HG03135 (cell line): ENCODE results near the gene ZNF486.
"Not testable (repeated sequence)": the region's sequence is repeated elsewhere in the genome, so short reads cannot be mapped to it uniquely, and the experiment has no call there.

Experiments used
- ATAC-seq: cut with Tn5 transposase; IDR thresholded peaks from one replicate; pipeline ENCODE4 v1.9.1; 2021; ENCODE audit warnings: mild to moderate bottlenecking, moderate library complexity; ENCODE audit not compliant: unreplicated experiment

Gene ZNF486

DNA sequence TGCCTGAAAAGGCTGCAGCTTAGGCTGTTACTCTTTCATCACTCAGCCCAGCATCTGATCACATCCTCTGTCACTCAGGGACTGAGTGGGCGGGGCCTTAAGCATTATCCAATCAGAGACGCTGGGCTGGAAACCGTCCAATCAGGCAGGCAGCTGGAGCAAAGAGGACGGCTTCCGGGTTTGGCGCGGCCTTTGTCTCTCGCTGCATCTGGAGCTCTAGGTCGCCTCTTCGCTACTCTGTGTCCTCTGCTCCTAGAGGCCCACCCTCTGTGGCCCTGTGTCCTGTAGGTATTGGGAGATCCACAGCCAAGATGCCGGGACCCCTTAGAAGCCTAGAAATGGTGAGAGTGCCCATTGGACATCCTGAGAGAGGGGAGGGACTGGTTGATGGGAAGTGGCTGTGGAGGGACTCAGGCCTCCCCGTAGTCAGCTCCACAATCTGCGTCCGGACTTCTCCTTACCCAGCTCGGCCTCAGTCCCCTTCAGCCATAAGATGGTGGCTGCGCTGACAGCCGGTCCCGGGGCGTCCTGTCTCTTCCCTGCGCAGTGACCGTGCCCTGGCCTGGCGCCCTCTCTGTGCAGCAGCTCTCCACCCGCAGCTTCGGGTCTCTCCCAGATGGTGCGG lies at the start of gene ZNF486:
Gene ZNF486 (plus strand): TSS at position 195 of the 625 bp plus-strand sequence. CDS start 117 bp downstream, at position 312.
- peak; percentile 96 for ATAC-seq

DNA sequence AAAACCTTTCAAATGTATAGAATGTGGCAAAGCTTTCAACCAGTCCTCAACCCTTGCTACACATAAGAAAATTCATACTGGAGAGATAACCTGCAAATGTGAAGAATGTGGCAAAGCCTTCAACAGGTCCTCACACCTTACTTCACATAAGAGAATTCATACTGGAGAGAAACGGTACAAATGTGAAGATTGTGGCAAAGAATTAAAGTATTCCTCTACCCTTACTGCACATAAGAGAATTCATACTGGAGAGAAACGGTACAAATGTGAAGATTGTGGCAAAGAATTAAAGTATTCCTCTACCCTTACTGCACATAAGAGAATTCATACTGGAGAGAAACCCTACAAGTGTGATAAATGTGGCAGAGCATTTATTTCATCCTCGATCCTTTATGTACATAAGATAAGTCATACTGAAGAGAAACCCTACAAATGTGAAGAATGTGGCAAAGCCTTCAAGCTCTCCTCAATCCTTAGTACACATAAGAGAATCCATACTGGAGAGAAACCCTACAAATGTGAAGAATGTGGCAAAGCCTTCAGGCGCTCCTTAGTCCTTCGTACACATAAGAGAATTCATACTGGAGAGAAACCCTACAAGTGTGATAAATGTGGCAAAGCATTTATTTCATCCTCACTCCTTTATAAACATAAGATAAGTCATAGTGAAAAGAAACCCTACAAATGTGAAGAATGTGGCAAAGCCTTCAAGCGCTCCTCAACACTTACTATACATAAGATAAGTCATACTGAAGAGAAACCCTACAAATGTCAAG lies 48.8 kb upstream of the ZNF486 start:
- ATAC-seq, result not testable (repeated sequence)

DNA sequence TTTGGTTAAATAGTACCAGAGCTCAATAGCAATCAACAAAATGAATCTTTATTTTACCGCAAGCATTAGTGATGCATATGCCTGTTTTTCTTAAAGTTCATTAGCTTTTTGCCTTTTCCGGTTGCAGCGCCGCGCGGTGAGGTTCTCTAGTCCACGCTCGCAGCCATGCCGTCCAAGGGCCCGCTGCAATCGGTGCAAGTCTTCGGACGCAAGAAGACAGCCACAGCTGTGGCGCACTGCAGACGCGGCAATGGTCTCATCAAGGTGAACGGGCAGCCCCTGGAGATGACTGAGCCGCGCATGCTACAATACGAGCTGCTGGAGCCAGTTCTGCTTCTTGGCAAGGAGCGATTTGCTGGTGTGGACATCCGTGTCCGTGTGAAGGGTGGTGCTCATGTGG lies 42.1 kb upstream of the ZNF486 start:
- no peak for ATAC-seq

DNA sequence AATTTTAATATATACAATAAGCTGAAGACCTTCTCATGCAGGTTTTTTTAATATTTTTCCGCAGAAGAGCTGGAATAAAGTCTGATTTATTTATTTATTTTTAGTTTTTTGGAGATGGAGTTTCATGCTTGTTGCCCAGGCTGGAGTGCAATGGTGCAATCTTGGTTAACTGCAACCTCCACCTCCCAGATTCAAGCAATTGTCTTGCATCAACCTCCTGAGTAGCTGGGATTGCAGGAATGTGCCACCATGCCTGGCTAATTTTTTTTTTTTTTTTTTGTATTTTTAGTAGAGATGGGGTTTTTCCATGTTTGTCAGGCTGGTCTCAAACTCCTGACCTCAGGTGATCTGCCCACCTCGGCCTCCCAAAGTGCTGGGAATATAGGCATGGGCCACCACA lies 34.1 kb upstream of the ZNF486 start:
- not testable (repeated sequence) for ATAC-seq

DNA sequence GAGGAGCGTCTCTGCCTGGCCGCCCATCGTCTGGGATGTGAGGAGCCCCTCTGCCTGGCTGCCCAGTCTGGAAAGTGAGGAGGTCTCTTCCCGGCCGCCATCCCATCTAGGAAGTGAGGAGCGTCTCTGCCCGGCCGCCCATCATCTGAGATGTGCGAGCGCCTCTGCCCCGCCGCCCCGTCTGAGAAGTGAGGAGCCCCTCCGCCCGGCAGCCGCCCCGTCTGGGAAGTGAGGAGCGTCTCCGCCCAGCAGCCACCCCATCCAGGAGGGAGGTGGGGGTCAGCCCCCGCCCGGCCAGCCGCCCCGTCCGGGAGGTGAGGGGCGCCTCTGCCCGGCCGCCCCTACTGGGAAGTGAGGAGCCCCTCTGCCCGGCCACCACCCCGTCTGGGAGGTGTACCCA lies 29.3 kb upstream of the ZNF486 start:
- ATAC-seq, result not testable (repeated sequence)

DNA sequence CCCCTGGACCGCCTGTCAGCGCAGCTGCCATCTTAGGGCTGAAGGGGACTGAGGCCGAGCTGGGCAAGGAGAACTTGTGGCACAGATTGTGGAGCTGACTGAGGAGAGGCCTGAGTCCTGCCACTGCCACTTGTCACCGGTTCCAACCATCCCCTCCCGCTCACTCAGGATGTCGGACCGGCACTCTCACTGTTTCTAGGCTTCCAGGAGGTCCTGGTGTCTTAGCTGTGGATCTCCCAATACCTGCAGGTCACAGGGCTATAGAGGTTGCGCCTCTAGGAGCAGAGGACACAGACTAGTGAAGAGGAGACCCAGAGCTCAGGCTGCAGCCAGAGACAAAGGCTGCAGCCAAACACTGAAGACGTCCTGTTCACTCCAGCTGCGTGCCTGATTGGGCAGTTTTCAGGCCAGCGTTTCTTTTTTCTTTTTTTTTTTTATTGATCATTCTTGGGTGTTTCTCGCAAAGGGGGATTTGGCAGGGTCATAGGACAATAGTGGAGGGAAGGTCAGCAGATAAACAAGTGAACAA lies 15.3 kb upstream of the ZNF486 start:
- no peak for ATAC-seq

DNA sequence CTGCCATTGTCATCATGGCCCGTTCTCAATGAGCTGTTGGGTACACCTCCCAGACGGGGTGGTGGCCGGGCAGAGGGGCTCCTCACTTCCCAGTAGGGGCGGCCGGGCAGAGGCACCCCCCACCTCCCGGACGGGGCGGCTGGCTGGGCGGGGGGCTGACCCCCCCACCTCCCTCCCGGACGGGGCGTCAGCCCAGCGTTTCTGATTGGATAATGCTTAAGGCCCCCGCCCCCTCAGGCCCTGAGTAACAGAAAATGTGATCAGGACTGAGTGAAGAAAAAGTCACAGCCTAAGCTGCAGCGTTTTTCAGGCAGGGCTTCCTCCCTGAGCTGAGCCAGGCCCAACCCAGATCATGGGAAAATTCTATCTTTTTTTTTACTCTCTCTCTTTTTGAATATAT lies 14.5 kb upstream of the ZNF486 start:
- ATAC-seq, result not testable (repeated sequence)

DNA sequence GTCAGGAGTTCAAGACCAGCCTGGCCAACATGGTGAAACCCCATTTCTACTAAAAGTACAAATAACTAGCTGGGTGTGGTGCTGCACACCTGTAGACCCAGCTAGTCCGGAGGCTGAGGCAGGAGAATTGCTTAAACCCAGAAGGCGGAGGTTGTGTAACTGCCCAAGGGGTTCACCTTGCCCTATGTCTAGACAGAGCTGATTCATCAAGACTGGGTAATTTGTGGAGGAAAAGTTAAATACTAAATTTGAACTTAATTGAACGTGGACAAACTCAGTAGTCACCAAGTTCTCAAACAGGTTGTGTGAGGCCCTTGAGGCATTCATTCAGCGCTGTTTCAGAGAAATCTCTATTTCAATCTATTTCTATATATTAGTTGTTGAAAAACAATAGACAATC lies 13.7 kb upstream of the ZNF486 start:
- ATAC-seq, result no peak

DNA sequence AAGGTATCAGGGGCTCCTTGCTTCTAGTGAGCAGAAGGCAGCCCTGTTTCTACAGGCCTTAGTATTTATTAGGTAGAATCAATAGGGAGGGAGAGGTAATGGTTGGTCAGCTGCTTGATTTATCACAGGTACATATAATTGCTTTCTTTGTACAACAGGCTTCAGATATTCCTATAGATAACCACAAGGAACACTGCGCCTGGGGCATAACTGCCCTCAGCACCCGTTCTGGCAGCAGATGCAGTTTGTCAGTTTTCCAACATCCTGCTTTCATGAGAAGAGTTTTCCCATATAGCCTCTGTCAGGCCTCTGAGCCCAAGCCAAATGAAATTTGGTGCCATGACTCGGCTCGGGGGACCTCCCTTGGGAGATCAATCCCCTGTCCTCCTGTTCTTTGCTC lies 12.4 kb upstream of the ZNF486 start:
- no peak for ATAC-seq

DNA sequence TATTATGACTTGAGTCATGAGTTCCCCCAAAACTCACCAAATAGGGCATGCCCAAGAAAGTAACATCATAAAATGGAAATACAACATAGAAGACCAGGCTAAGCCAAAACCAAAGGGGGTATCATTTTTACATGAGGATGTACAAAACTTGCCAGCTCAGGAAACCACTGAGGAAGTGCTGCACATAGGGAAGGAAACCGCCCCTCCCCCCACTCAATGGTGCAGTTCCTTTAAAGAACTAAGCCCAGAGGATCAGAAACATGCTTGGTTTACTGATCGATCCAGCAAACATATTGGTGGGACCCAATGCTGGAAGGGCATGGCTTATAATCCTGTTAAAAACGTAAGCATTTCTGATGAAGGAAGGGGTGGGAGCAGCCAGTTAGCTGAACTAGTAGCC lies 4.2 kb upstream of the ZNF486 start:
- ATAC-seq, result no peak

DNA sequence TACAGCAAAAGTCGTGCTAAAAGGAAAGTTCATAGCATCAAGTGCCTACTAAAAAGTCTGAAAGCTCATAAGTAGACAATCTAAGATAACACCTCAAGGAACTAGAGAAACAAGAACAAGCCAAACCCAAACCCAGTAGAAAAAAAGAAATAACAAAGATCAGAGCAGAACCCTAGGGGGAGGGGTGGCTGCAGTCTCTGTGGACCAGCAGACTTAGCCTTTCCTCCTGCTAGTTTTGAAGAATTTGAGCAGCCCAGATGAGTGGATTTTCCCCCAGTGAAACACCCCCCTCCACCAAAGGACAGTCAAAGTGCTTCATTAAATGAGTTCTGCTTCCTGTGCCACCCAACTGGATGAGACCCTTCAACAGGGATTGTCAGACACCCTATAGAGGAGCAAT lies 2.6 kb upstream of the ZNF486 start:
- no peak for ATAC-seq

DNA sequence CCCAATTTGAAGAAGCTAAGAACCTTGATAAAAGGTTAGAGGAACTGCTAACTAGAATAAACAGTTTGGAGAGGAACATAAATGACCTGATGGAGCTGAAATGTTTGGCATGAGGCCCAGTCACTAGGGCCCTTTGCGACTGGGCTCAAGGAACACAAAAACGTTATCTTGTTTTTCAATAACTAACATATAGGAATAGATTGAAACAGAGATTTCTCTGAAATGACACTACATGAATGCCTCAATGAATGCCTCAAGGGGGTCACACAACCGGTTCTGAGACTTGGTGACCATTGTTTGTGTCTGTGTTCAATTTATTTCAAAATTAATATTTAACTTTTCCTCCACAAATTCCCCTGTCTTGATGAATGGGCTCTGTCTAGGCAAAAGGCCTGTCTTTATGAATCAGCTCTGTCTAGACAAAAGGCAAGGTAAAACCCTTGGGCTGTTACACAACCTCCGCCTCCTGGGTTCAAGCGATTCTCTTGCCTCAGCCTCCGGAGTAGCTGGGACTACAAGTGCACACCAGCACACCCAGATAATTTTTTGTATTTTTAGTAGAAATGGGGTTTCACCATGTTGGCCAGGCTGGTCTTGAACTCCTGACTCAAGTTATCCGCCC lies 932 bp upstream of the ZNF486 start:
- no peak for ATAC-seq

DNA sequence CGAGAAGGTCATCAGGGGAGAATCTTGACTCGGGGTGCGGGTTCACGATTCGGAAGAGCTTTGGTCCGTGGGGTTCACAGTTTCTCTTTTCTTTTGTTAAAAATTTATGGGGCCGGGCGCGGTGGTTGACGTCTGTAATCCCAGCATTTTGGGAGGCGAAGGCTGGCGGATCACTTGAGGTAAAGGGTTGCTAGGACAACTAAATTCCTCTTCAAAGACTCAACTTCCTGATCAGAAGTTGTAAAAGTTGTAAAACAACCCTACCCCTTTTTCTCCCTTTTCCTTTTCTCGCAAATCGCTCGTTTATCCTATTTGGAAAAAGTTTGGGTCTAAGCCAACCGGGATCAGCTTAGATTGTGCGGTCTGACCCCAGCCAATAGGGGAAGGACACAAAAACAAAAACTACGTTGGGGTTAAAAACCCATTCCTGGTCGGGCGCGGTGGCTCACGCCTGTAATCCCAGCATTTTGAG lies 673 bp downstream of the ZNF486 start:
- no peak for ATAC-seq

DNA sequence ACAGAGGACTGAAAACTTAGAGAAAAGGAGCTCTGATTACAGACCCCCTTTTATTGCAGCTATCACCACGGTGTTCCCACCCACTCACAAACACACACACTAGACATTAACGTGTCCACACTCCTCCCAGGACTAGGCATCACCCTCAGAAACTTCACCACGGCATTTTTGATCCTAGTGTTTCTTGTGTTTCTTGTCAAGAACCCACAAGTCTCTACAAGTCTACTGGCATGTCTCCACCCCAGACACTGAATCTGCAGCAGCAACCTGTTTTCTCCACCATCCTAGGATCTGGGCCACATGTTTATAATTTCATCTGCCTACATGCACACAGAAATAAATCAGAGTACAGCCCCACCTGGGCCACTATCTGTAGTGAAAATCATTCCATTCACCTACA lies 4.3 kb downstream of the ZNF486 start:
- no peak for ATAC-seq

DNA sequence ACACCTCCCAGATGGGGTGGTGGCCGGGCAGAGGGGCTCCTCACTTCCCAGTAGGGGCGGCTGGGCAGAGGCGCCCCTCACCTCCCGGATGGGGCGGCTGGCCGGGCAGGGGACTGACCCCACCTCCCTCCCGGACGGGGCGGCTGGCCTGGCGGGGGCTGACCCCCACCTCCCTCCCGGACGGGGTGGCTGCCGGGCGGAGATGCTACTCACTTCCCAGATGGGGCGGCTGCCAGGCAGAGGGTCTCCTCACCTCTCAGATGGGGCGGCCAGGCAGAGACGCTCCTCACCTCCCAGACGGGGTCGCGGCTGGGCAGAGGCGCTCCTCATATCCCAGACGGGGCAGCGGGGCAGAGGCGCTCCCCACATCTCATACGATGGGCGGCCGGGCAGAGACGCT lies 8.8 kb downstream of the ZNF486 start:
- ATAC-seq, result not testable (repeated sequence)

DNA sequence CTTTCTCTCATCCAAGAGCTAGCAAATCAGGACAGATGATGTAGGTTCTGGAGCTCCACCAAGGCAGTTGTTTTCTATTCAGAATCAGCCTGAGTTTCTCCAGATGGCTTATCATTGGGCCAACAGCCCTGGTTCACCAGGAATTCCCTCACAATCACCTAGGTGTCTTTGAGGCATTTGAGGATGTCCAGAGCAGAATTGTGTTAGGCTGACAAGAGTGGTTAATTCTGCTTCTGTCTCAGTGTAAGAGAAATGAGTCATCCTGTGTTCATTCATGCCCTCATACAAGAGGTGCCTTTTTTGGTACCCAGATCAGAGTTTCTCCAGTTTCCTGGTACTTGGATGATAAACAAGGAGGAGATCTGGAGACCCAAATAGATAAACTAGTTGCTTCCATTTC lies 12.9 kb downstream of the ZNF486 start:
- ATAC-seq, result not testable (repeated sequence)

DNA sequence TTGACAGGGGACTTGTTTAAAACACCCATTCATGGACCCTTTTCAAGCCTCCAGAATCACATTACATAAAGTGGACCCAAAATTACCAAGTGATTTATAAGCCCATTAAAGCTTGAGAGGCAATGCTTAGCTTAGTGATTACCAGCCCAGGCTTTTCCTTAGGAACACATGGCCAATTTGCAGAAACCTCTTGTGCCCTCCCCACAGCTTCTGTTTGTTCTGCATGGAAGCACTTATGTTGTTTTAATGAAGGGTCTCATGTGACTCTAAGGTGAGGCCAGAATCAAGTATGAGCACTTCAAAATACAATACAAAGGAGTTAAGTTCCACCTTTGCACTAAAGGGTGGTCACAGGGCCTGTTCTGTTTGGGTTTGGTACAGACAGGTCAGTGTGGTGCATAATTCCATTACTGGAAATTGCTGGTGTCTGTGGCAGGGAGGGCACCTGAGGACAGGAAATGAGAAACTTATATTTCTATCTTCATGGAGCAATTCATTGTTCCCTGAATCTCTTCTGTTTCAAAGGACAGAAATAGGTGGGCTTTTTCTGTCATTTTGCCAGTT lies 15.3 kb downstream of the ZNF486 start:
- ATAC-seq, result no peak

DNA sequence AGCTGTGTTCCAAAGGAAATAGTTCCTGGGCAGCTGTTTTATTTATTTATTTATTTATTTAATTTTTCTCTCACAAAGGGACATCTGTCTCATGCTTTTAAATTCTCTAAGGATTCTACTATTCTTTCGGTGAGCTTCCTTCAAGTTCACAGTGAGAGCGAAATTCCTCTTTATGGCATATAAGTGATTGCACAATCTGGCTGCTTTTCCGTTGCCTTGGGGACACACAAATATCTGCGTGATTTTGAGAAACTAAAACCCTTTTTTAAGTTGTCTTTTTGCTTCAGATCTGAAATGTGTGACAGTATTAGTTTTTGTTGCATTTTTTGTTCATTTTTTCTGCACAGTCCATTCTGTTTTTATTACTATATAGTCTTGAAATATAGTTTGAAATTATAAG lies 19.2 kb downstream of the ZNF486 start:
- no peak for ATAC-seq

DNA sequence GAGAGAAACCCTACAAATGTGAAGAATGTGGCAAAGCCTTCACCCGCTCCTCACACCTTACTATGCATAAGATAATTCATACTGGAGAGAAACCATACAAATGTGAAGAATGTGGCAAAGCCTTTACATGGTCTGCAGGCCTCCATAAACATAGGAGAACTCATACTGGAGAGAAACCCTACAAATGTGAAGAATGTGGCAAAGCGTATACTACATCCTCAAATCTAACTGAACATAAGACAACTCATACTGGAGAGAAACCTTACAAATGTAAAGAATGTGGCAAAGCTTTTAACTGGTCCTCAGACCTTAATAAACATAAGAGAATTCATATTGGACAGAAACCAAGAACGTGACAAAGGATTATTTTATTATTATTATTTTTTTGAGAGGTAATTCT lies 30.7 kb downstream of the ZNF486 start:
- ATAC-seq, result no peak

DNA sequence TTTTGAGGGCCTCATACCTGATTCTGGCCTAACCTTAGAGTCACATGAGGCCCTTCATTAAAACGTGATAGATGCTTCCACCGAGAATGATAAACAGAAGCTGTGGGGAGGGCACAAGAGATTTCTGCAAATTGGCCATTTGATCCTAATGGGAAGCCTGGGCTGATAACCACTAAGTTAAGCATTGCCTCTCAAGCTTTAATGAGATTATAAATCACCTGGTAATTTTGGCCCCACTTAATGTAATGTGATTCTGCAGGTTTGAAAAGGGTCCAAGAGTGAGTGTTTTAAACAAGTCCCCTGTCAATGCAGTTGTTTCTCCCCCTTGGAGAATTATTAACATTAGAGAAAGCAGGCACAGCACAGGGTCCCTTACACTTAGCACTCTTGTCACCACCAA lies 42.0 kb downstream of the ZNF486 start:
- no peak for ATAC-seq

DNA sequence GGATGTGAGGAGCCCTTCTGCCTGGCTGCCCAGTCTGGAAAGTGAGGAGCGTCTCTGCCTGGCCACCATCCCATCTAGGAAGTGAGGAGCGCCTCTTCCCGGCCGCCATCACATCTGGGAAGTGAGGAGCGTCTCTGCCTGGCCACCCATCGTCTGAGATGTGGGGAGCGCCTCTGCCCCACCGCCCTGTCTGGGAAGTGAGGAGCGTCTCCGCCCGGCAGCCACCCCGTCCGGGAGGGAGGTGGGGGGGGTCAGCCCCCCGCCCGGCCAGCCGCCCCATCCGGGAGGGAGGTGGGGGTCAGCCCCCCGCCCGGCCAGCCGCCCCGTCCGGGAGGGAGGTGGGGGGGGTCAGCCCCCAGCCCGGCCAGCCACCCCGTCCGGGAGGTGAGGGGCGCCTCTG lies 47.4 kb downstream of the ZNF486 start:
- not testable (repeated sequence) for ATAC-seq
